Stimulated activated CD8-positive, alpha-beta memory T cell treated with anti-CD3 and anti-CD28 coated beads, Interleukin-2, amount 100 ng/mL, for 48 hours (primary cell): ENCODE measurements around the gene TTC28.

Source experiments
- DNase-seq, 2 donors: peaks; one replicate each; pipeline ENCODE4 v3.0.0-alpha.2; 2020; ENCODE audit warnings: low read depth in 2 of 2

The TTC28 gene

DNA sequence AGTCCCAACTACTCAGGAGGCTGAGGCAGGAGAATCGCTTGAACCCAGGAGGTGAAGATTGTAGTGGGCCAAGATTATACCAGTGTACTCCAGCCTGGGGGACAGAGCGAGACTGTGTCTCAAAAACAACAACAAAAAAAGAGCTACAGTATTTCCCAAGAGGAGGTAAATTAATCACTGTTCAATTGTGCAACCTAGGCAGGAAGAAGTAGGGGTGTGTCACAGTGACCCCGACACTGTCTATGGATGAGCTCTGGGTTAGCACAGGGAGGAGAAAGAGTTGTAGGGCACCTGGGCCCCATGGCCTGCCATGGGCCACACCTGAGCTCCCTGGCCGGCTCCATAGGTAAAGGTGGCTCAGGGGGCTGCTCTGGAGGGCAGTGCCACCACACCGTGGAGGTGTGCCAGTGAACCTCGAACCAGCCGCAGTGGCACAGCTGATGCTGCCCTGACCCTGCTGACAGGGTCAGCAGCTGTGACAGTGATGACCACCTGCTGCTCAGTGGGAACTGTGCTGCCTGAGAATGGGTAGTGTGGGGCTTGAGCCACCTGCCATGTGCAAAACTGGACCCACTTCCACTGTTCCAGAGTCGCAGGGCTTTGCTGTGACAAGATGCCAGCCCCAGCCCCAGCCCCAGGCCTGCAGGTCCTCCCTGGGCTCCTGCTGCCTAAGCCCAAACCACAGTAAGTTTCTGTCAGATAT is 676.6 kb downstream of the TTC28 start:
- DNase-seq = no peak

DNA sequence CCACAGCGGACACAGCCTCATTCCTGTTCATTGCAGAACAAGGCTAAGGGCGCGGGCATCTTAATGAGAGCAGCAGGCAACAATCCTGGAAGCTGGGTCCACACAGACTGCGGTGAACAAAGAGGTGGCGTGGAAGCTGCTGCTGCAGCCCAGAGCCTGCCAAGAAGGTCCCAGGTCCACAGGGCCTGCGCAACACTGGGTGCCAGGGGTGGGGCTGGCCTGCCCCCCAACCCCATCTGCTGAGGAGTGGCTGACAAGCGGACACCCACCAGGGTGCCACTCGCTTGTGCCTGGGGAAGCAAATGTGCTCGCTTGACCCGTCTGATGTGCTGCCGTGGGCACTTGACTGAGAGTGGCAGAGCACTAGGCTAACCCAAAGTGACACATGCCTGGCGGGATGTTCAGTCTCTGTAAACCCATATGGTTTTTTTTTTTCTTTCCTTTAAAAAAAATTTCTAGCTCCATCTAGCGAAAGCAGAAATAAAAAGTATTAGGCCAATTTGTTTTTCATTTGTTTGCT is 677.4 kb downstream of the TTC28 start:
- DNase-seq = no peak

DNA sequence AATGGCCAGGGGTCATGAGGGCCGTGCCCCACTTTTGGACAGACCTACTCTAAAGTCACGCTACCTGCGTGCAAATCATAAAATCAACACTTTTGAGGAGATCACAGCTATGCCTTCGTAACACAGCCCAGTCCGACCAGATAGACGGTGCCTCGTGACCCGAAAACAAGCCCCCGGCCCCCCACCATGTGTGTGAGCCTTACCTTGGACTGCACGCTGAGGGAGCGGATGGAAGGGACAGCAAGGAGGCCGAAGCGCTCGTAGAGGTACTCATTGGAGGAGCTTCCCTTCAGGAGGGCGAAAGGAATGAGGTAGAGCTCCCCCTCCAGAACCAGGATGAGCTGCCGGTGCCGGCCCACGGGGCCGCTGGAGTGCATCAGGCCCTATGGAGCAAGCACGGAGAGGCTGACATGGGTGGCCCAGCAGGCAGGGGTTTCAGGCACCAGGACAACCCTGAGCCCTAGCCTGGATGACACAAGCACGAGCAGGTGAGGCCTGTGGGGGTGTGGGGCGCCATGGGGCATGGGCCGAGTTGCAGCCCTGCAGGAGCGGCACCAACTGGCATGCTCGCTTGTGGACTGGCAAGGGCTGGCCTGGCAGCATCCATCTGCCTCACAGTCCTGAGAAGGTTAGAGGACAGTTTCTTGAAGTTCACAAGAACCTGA is 678.3 kb downstream of the TTC28 start:
- no peak for DNase-seq

DNA sequence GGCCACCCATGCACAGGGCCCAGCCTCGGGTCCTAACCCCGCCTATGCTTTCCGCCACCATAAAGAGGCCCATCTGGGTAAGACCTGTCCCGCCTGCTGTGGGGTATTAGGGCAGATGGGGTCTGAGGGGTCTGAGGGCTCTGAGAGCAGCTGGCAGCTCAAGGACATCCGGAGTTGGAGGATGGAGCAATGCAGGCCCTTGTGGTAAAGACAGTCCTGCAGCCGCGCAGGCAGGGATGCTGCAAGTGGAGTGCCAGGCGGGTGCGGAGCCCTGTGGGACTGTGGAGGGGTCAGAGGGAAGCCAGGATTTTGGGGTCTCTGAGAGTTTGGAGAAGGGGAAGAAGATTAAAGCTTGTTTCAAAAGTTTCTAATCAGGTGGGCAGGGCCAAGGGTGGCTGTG is 679.3 kb downstream of the TTC28 start:
- DNase-seq = no peak

DNA sequence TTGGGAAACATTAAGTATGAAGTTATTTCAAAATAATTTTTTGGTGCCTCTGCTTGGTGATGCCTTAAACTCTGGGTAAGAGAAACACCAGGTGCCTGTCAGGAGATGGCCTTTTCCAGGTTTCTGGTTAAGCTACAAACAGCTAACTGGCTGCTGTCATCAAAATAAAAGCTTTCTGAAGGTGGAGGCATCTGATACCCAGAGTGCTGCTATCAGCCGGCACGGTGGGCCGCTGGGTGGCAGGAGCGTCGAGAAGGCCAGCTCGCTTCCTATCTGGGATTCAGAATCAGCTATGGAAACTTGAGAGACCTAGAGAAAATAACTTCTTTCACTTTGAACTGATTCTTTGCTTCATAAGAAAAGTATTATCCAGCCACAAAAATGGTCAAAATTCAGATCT is 679.8 kb downstream of the TTC28 start:
- no peak for DNase-seq

DNA sequence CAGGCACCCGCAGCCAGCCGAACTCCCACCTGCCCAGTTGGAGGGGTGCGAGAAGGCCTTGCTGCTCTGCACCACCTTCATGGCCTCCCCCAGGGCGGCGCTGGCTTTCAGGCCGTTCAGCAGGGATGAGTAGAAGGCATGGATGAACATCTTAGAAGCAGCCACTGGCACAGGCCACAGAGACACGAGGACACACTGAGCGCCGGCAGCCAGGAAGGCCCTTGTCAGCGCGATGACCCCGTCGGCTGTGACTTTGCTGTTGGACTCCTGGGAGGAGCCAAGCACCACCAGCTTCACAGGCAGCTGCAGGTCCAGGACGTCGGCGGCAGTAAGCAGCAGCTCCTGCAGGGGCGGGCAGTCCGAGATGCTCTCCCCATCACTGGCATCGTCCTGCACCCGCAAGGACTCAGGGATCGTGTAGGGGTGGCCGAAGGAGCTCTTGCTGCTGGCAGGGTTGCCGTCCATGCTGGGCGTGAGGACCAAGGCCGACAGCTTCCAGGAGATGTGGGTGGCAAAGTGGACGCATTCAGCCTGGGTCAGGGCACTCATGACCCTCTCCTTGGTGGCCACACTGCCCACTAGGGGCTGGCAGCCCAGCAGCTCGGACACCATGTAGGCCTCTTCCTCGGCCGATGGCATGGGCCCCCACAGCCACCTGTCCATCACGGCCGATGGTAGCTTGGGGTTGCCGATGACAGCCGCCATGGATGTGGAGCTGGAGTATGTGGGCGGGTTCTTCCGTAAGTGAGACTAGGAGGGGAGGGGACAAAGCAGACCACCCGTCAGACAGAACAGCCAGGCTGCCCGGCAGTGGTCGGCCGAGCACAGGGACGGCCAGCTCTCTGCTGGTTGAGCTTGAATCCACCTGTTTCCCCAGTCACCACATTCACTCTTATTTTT is 680.9 kb downstream of the TTC28 start:
- no peak for DNase-seq

DNA sequence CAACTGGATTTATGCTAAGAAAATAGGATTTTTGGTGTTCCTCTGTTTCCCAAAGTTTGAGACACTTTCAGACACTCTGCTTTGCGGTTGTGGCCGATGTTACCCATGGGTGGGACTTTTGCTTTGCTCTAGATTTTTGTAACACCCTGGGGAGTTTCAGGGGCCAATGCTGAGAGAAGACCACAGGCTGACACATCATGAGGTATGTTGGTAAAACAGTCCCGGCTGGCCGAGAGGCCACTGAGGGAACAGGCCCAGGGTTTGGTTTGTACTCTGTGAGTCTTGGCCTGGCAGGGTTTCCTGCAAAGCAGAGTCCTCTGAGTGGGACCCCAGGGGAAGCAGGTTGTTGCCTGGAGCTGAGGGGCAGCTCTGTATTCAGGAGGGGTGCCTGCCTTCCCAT is 682.1 kb downstream of the TTC28 start:
- DNase-seq = no peak

DNA sequence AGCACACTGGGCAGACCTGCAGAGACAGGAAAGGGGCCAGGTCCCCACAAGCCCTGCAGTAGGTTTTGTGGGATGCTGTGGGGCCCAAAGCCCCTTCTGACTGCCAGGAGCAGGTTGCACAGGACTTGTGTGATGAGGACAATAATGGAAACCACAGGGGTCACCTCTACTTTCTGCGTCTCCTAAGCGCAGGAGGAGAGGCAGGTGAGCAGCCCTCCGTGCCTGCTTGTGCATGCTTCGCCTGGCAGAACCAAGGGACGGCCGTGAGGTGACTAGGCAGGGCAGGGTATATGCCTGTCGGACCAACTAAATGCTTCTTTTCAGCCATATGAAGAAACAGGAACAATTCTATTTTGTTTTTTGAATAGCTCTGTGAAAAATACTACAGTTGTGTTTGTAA is 682.7 kb downstream of the TTC28 start:
- DNase-seq = no peak

DNA sequence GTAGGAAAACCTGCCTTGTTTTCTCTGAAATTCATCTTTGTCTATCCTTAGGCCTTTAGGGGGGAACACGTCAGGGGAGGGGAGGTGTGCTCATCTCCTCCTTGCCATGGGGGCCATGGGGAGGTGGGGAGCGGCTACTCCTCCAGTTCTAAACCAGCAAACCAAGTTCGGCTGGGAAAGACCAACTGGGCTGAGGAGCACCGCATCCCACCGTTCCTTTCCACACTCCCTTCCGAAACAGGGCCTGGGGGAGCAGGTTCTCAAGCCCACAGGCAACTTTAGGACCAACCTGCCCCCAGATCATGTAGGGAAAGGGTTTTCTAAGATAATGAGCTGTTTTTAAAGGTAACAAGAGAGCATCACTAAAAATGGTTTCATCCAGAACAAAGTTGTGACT is 683.1 kb downstream of the TTC28 start:
- no peak for DNase-seq

DNA sequence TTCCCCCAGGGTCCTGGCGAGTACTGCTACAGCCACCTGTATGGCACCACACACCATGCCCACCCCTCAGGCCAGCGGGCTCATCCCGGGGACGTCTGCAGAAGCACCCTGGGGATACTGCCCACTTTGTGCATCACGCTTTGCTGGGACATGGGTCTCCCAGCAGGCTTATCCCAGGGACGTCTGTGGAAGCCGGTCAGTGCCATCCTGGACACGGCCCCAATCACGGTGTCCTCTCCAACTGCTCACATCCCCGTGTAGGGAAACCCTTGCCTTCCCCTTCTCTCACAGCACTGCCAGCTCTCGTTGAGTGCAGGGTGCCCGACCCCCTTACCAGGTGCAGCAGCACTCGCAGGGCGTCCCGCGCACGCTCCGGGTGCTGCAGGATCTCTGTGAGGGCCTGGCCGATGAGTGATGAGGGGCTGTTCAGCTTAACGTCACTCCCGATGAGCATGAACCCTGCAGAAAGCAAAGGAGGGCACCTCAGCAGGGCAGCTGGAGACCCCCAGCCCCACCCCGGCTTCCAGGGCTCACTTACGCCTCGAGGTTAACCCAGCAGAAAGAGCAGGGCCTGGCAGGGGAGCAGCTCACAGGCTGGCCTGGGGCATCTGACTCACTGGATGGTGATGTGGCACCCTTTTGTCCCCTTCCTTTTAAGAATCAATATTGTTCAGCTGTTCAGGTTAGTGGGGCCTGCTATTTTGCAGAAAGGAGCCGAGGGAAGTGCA is 683.7 kb downstream of the TTC28 start:
- no peak for DNase-seq

DNA sequence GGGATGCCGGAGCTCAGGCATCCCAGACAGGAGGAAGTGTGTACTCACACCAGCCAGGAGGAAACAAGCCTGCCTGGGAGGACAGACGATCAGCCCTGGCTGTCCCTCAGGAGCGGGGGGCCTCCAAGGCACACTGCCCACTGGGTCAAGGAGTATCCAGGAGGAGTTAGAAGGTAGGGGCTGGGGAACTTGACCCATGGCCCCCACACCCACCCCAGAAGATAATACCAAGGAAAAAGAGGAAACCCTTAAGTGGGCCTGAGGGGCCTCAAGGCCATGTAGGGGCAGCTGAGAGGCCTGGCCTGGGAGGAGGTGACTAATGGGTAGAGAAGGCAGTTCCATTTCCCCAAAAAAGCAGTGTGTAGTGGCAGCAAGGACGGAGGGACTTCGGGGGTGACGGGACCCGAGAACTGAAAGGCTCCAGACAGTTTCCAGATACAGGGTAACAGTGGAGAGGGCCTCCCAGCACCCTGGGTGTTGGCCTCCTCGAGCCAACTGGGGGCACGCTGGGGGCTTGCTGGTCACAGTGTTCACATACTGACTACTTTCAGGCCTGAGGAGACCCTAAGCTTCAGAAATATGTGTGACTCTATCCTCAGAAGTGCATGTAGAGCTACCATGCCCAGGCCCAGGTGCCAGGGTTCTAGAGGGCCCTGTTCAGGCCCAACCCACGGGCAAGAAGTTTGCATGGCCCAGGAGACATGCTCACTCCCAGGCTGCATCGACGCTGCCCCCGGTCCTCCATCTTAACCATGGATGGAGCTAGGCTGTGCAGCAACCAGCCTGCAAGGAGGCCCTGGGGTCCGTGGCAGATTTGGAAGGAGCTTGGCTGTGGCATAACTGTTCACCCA is 684.9 kb downstream of the TTC28 start:
- no peak for DNase-seq

DNA sequence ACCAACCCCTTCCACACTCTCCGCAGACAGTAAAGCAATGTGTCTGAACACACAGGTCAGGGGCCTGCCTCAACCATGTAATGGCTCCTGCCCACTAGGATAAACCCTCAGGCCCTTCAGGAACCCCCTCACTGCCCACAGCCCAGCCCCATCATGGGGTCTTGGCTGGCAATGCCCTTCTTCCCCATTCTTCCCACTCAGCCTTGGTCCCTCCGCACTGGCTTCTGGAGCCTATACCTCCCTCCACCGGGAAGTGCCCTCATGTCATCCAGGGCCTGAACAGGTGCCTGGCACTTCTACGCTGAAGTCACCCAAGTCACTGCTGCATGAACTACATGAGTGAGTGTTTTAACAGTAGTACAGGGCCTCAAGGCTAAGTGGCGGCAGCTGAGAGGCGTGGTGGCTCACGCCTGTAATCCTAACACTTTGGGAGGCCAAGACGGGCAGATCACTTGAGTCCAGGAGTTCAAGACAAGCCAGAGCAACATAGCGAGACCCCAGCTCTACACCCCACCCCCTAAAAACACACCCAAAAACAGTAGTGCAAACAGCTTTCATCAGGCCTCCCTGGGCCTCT is 685.8 kb downstream of the TTC28 start:
- DNase-seq = no peak

DNA sequence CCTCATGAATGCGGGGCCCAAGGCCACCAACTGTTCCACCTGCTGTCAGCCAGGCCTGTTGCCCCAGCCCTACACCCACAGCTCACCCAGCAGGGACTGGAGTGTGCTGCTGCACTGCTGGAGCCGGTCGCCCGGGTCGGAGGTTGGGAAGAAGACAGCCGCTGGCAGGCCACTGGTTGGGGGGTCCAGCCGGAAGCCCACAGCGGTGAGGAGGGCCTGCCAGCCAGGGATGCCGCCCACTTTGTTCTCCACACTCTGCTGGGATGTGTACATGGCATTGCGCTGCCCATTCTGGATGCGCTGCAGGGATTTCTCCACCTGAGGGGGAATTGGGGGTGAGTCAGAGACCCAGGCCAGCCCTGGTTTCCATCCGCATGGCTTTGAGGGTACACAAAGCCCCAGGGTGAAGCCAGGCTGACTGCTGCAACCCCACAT is 686.4 kb downstream of the TTC28 start:
- no peak for DNase-seq

DNA sequence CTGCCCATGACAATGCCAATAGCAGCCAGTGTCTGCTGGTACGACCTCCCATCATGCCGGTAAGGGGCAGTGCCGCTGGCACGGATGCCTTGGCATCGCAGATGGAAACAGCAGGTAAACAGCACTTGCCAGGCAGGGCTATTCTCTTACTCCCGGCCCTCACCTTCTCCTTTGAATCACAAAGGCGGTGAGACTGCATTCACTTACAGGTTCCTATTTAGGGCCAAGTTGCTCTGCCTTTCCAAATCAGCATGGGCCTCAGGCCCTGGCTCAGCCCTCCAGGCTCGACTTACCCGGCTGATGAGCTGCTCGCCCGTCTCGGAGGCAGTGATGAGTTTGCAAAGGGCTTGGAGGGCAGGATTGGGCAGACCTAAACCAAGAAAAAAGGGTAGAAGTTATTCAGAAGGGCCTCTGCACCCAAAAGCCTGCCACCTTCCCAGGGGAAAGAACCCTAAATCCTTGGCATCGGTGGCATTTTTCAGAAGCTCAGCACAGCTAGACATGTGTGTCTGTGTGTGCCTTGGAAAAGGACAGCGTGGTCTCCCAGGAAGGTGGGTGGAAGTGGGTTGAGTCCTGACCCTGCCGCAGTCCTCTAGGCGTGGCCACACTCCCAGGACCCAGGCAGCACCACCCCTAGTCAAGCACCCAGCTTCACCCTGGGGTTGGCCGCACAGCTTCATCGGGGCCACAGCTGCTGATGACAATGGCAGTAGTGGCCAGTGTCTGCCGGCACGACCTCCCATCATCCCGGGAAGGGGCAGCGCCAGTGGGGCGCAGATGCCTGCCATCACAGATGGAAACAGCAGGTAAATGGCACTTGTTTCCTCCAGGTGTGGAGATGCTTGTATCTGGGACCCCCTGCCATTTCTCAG is 687.1 kb downstream of the TTC28 start:
- DNase-seq = no peak

DNA sequence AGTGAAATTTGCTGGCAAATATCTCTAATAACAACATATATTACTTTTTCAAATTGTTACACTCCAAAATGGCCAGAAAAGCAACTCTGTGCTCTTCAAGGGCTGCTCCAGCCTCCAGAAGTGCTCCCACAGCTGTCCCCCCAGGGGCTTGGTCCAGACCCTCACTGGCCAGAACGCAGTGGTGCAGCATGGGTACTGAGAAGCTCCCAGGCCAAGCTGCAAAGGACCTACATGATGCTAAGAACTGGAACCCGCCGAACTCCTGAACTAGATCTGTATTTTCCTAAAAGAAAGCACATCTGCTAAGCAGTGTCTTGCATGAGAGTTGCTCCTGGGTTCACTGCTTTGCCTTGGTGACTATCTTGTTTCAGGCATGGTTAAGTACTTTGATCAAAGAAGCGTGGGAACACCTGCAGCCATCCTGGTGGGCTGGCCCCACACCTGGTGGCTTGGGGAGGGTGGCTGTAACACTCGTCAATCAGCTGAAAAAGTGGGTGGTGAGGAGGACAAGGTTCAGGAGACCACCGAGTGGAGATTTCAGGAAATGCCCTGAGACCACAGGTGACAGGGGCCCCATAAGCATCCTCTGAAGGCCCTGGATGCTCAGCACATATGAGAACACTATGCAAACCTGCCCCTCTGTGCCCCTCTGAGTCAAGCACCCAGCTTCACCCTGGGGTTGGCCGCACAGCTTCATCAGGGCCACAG is 687.9 kb downstream of the TTC28 start:
- DNase-seq = no peak

DNA sequence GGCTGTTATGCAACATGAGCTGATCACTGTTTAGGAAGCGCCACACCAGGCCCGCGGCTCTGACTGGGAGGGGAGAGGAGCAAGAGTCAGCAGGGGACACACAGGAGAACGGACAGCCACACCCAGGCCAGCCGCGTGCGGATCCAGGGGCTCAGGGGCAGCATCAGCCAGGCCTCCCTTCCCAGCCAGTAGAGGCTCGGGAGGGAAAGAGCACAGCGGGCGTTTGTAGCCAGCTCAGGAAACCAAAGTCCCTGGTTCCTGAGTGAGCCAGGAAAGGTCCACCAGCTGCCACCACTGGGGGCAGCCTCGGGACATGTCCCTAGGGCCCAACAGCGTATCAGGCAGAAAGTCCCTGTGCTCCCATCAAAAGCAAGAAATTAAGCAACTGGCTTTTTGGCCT is 688.8 kb downstream of the TTC28 start:
- no peak for DNase-seq

DNA sequence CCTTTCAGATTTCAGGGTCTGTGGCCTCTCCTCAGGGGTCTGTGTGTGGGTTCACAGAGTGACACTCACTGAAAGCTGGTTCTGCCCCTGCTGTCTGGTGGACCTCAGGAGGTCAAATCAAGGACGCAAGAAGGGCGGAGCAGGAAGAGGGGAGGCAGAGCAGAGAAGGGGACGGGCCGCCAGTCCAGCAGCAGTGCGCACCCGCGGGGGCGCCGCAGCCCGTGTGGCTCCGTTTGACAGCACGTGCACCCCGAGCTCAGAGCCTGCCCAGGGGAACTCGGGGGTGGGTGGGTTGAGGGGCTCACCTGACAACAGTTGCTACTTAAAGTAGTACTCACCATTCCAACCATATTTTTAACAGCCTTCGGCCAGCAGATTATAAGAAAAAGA is 689.2 kb downstream of the TTC28 start:
- no peak for DNase-seq

DNA sequence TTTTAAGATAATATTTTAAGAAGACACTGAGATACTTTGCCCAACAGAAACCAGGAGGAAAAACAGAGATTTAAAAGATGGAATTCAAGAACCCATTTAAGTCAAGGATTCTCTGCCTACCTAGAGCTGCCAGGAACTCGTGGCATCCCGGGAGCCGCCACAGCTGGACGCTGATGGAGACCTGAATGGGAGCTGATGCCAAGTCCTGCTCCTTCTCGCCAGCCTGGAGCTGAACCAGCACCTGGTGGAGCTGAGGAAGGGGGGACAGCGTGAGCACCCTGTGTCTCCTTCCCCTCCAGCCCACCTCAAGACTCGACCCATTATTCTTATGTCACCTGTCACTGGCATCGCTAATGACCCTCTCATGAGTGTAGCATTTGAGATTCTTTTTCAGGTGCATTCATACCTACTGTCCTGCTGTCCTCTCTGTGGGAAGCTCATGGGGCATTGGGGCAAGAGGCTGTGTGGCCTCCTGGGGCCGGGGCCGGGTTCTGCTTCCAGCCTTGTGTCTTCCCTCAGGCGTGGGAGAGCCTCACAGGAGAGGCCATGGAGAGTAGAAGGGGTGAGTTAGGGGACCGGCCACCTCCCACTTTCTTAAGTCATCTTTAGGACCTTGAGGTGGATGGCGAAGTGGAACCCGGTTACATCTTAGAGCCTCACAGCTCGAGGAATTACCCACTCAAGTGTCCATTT is 689.7 kb downstream of the TTC28 start:
- no peak for DNase-seq
